Measurements from ENCODE around the gene STPG3.

Gene STPG3

GRCh38 chr9:137275588-137276472, 24.7 kb downstream of the STPG3 start:
- Histone ChIP-seq H3K9me3 (no peaks in the 10 kb centered on the region), H3K4me3 (ENCODE audit: low read depth in 1 of 2, low read length in 1 of 2) (no peak overlapping the region), H3K36me3 (peaks cover 56% of the 10 kb centered on the region), H3K27me3 (no peaks in the 10 kb centered on the region), H3K27ac (no peak overlapping the region), H3K4me1 (ENCODE audit: control insufficient read depth in 1 of 2, insufficient read depth in 1 of 2, low read depth in 1 of 2, low read length in 1 of 2) (peaks cover 15 to 21% of the 10 kb centered on the region in 2 experiments)
- no peak for TF ChIP-seq CTCF (IDR thresholded peaks at IDR 0.05)

GRCh38 chr9:137276473-137277328, 25.6 kb downstream of the STPG3 start:
- Histone ChIP-seq H3K4me3 (ENCODE audit: low read depth in 1 of 2, low read length in 1 of 2) (peak overlapping the region; percentile 83 to 85), H3K27ac (peak overlapping the region; percentile 89), H3K4me1 (ENCODE audit: control insufficient read depth in 1 of 2, insufficient read depth in 1 of 2, low read depth in 1 of 2, low read length in 1 of 2) (peaks cover 15 to 22% of the 10 kb centered on the region in 2 experiments), H3K9me3 (no peaks in the 10 kb centered on the region), H3K36me3 (peaks cover 58% of the 10 kb centered on the region), H3K27me3 (no peaks in the 10 kb centered on the region)
- TF ChIP-seq CTCF (IDR thresholded peaks at IDR 0.05) = no peak

- peak within 1 kb of the TSS; percentile 89 for H3K27ac ChIP-seq
- peak within 1 kb of the TSS; percentile 83 to 85 for H3K4me3 ChIP-seq (ENCODE audit: low read depth in 1 of 2, low read length in 1 of 2)
- peaks cover 15 to 22% of the 10 kb centered on the region in 2 experiments for H3K4me1 ChIP-seq (ENCODE audit: control insufficient read depth in 1 of 2, insufficient read depth in 1 of 2, low read depth in 1 of 2, low read length in 1 of 2)
- peaks cover 58% of the 10 kb centered on the region for H3K36me3 ChIP-seq
- peak; percentile 54 for TF ChIP-seq CTCF (IDR thresholded peaks at IDR 0.05)
- no peaks in the 10 kb centered on the region for H3K9me3 ChIP-seq
- no peaks in the 10 kb centered on the region for H3K27me3 ChIP-seq
Observed at GRCh38 chr9:137277329-137278041, 26.4 kb downstream of the STPG3 start, which contains the start of gene TOR4A. TSS of gene TOR4A (plus strand) at chr9:137277726. CDS start at chr9:137278690, 964 bp downstream.

- peaks cover 15 to 22% of the 10 kb centered on the region in 2 experiments for H3K4me1 ChIP-seq (ENCODE audit: control insufficient read depth in 1 of 2, insufficient read depth in 1 of 2, low read depth in 1 of 2, low read length in 1 of 2)
- peak overlapping the region; percentile 89 for H3K27ac ChIP-seq
- peaks cover 58% of the 10 kb centered on the region for H3K36me3 ChIP-seq
Observed at GRCh38 chr9:137278061-137278701, 27.1 kb downstream of the STPG3 start.

More at GRCh38 chr9:137278061-137278701, 27.1 kb downstream of the STPG3 start:
- Histone ChIP-seq H3K9me3 (no peaks in the 10 kb centered on the region), H3K4me3 (ENCODE audit: low read depth in 1 of 2, low read length in 1 of 2) (peak overlapping the region; percentile 83 to 85), H3K27me3 (no peaks in the 10 kb centered on the region)
- TF ChIP-seq CTCF (IDR thresholded peaks at IDR 0.05) = no peak

Measured in neutrophil (primary cell).